CD4-positive, alpha-beta memory T cell (primary cell): ENCODE data around the gene GSAP. TPM values are rescaled to one million over a fixed set of nuclear protein-coding genes. Genes with fewer than 3 reads are reported as not detected.
A peak's percentile ranks its signal among the peaks of the same experiment; 100 is the strongest.

Source experiments
- CTCF ChIA-PET: fragments of 350-600 bp; sonication (Branson Sonifier 250); formaldehyde crosslinking; loops from one replicate; lab custom pipeline; 2021; ENCODE audit warnings: inconsistent platforms; ENCODE audit not compliant: partially characterized antibody; lab: Charles Lee
- POLR2A ChIA-PET: fragments of 350-600 bp; sonication (Branson Sonifier 250); formaldehyde crosslinking; loops from one replicate; lab custom pipeline; 2021; ENCODE audit not compliant: partially characterized antibody; lab: Charles Lee
- DNase-seq, 5 donors: peaks; one replicate each; pipeline versions ENCODE4 v3.0.0 to v3.0.0-alpha.2; 2020 to 2022; ENCODE audit warnings: mixed read lengths in 1 of 5
- H3K27ac ChIP-seq: one replicate; pipeline ENCODE4 v1.7.0; 2013; ENCODE audit warnings: low read depth, low read length
- H3K27me3 ChIP-seq: 2 replicates; pipeline ENCODE4 v1.7.0; 2013; ENCODE audit warnings: mild to moderate bottlenecking, low read length, moderate library complexity; ENCODE audit not compliant: insufficient read depth
- H3K36me3 ChIP-seq: 2 replicates; pipeline ENCODE4 v1.7.0; 2013; ENCODE audit warnings: mild to moderate bottlenecking, low read length, moderate library complexity; ENCODE audit not compliant: insufficient read depth
- H3K4me1 ChIP-seq: 2 replicates; pipeline ENCODE4 v1.7.0; 2013; ENCODE audit warnings: mild to moderate bottlenecking, low read length, moderate library complexity; ENCODE audit not compliant: insufficient read depth
- H3K4me3 ChIP-seq, 2 donors: one replicate each; pipeline ENCODE4 v1.7.0; 2013; ENCODE audit warnings: low read length in 2 of 2, mild to moderate bottlenecking in 1 of 2
- H3K9me3 ChIP-seq, 2 donors: one replicate each; pipeline ENCODE4 v1.7.0; 2013; ENCODE audit warnings: low read length in 2 of 2, control low read depth in 1 of 2; ENCODE audit not compliant: control insufficient read depth in 1 of 2
- H3K27ac Mint-ChIP-seq, 7 donors: one replicate each; pipeline ENCODE4 v1.8.0; 2020 to 2021; ENCODE audit warnings: mixed read lengths in 7 of 7, mild to moderate bottlenecking in 6 of 7, inconsistent platforms in 3 of 7, moderate library complexity in 3 of 7
- H3K27me3 Mint-ChIP-seq, 2 donors: one replicate each; pipeline ENCODE4 v1.8.0; 2020 to 2021; ENCODE audit warnings: mixed read lengths in 2 of 2
- H3K36me3 Mint-ChIP-seq, 2 donors: one replicate each; pipeline ENCODE4 v1.8.0; 2020 to 2021; ENCODE audit warnings: mixed read lengths in 2 of 2, inconsistent platforms in 1 of 2, mild to moderate bottlenecking in 1 of 2
- H3K4me1 Mint-ChIP-seq, 4 donors: one replicate each; pipeline ENCODE4 v1.8.0; 2020 to 2021; ENCODE audit warnings: mixed read lengths in 4 of 4, mild to moderate bottlenecking in 1 of 4
- H3K4me3 Mint-ChIP-seq, 8 donors: one replicate each; pipeline ENCODE4 v1.8.0; 2020 to 2021; ENCODE audit warnings: mixed read lengths in 8 of 8, mild to moderate bottlenecking in 7 of 8, moderate library complexity in 6 of 8, inconsistent platforms in 3 of 8
- H3K9me3 Mint-ChIP-seq, 8 donors: one replicate each; pipeline ENCODE4 v1.8.0; 2020 to 2021; ENCODE audit warnings: mixed read lengths in 8 of 8, mild to moderate bottlenecking in 5 of 8, inconsistent platforms in 3 of 8, moderate library complexity in 1 of 8
- intact Hi-C: fragments of 100-400 bp; cut with micrococcal nuclease; formaldehyde crosslinking; loops from one replicate; pipeline ENCODE4 v1.15.1; 2023
- polyA plus RNA-seq, 2 donors: library from polyadenylated mRNA; unstranded; fragments of 300-500 nt; fragmentation: Illumina TruSeq; gene quantifications; one replicate each; pipeline ENCODE4 v1.2.3, GENCODE V29; 2021
- total RNA-seq, 2 experiments: library from RNA; stranded (reverse); gene quantifications; one replicate each; pipeline ENCODE4 v1.2.3, GENCODE V29; 2021

The GSAP gene
- total and polyA plus RNA-seq, 4 experiments from 2014 or later = 9.4 to 22.0 (median 16.5) TPM

- intact Hi-C loops = no loop called here
- ChIA-PET CTCF (no interaction called here), POLR2A (no interaction called here)
- Mint-ChIP-seq H3K27ac (no peak overlapping the region), H3K4me3 (no peak overlapping the region), H3K4me1 (peaks cover 3 to 9% (median 5%) of the 10 kb centered on the region in 4 donors), H3K9me3 (no peaks in the 10 kb centered on the region), H3K27me3 (peaks cover 0 to 4% of the 10 kb centered on the region in 2 donors), H3K36me3 (no peaks in the 10 kb centered on the region)
- H3K4me3 ChIP-seq = no peak overlapping the region
- no peaks in the 10 kb centered on the region for H3K27me3 ChIP-seq
- H3K9me3 ChIP-seq = no peaks in the 10 kb centered on the region
- no peak overlapping the region for H3K27ac ChIP-seq
- H3K36me3 ChIP-seq = no peaks in the 10 kb centered on the region
- no peaks in the 10 kb centered on the region for H3K4me1 ChIP-seq
- no peak for DNase-seq
These were observed 34.5 kb upstream of the GSAP start for GRCh38 chr7:77450613-77451012.

GRCh38 chr7:77450054-77450453 lies 33.9 kb upstream of the GSAP start:
- Mint-ChIP-seq H3K4me1 (peaks cover 3 to 9% (median 5%) of the 10 kb centered on the region in 4 donors), H3K36me3 (no peaks in the 10 kb centered on the region), H3K27me3 (peaks cover 0 to 4% of the 10 kb centered on the region in 2 donors), H3K27ac (no peak overlapping the region), H3K9me3 (no peaks in the 10 kb centered on the region), H3K4me3 (no peak overlapping the region)
- intact Hi-C loops = no loop called here
- CTCF ChIA-PET = no interaction called here
- Histone ChIP-seq H3K4me1 (no peaks in the 10 kb centered on the region), H3K4me3 (no peak overlapping the region), H3K36me3 (no peaks in the 10 kb centered on the region), H3K27me3 (no peaks in the 10 kb centered on the region), H3K9me3 (no peaks in the 10 kb centered on the region), H3K27ac (no peak overlapping the region)
- DNase-seq = no peak
- POLR2A ChIA-PET = no interaction called here

DNA sequence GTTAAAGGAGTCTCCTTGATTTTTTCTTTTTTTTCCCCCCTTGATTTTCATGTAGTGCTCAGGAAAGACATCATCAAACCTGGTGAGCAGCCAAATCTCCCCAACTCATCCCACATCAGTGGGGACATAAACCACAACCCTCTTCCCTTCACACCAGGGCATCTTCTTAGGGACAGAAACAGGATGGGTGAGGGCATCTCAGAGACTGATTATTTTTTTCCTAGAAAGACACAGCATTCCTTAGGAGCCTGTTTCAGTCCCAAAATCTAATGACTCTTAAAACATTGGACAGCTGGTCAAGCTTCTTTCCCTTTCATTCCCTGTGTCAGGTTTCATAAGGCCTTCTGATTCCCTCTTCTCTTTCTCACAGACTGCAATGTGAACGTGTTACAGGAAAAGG lies 31.5 kb upstream of the GSAP start:
- Histone ChIP-seq H3K4me3 (no peak overlapping the region), H3K36me3 (no peaks in the 10 kb centered on the region), H3K27me3 (no peaks in the 10 kb centered on the region), H3K9me3 (no peaks in the 10 kb centered on the region), H3K4me1 (no peaks in the 10 kb centered on the region), H3K27ac (no peak overlapping the region)
- no peak for DNase-seq
- peak overlapping the region in 1 of 7 donors; percentile 59 for H3K27ac Mint-ChIP-seq
- peaks cover 0 to 4% of the 10 kb centered on the region in 2 donors for H3K27me3 Mint-ChIP-seq
- ChIA-PET POLR2A (no interaction called here), CTCF (no interaction called here)
- H3K9me3 Mint-ChIP-seq = no peaks in the 10 kb centered on the region
- H3K4me1 Mint-ChIP-seq = peaks cover 3 to 9% (median 5%) of the 10 kb centered on the region in 4 donors
- H3K36me3 Mint-ChIP-seq = no peaks in the 10 kb centered on the region
- intact Hi-C loops = no loop called here
- no peak overlapping the region for H3K4me3 Mint-ChIP-seq

- H3K9me3 Mint-ChIP-seq = no peaks in the 10 kb centered on the region
- H3K27me3 Mint-ChIP-seq = peaks cover 0 to 4% of the 10 kb centered on the region in 2 donors
- intact Hi-C loops = no loop called here
- peaks cover 3 to 9% (median 5%) of the 10 kb centered on the region in 4 donors for H3K4me1 Mint-ChIP-seq
- POLR2A ChIA-PET = no interaction called here
- no peak overlapping the region for H3K4me3 Mint-ChIP-seq
- no peak overlapping the region for H3K27ac ChIP-seq
- DNase-seq = no peak
- no peaks in the 10 kb centered on the region for H3K36me3 ChIP-seq
- no peak overlapping the region for H3K27ac Mint-ChIP-seq
- no peaks in the 10 kb centered on the region for H3K4me1 ChIP-seq
- H3K36me3 Mint-ChIP-seq = no peaks in the 10 kb centered on the region
- no peaks in the 10 kb centered on the region for H3K9me3 ChIP-seq
- H3K27me3 ChIP-seq = peaks cover 3% of the 10 kb centered on the region
- H3K4me3 ChIP-seq = no peak overlapping the region
- CTCF ChIA-PET = no interaction called here
These were observed 28.0 kb upstream of the GSAP start for GRCh38 chr7:77444123-77444522.

- H3K9me3 Mint-ChIP-seq = no peaks in the 10 kb centered on the region
- CTCF ChIA-PET = interaction anchor here (1.0 kb wide), 1 partner anchor 10 kb away, joined by 3 read pairs; no protein-coding TSS in a partner anchor
These were observed 26.9 kb upstream of the GSAP start for GRCh38 chr7:77443042-77443441.

DNA sequence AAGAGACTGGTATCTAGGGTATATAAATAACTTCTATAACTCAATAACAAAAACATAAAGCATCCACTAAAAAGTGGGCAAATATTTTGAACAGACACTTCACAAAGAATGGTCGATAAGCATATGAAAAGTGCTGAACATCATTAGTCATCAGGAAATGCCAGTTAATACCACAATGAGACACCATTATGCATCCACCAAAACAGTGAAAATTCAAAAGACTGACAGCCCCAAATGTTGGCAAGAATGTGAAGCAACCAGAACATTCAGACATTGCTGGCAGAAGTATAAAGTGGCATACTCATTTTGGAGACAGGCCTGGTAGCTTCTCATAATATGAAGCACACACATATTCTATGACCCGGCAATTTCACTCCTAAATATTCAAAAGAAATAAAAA lies 26.5 kb upstream of the GSAP start:
- DNase-seq = no peak
- Mint-ChIP-seq H3K4me1 (peaks cover 3 to 7% (median 3%) of the 10 kb centered on the region in 4 donors), H3K9me3 (no peaks in the 10 kb centered on the region), H3K27me3 (peaks cover 0 to 2% of the 10 kb centered on the region in 2 donors), H3K27ac (no peak overlapping the region), H3K4me3 (no peak overlapping the region), H3K36me3 (no peaks in the 10 kb centered on the region)
- Histone ChIP-seq H3K27me3 (peaks cover 3% of the 10 kb centered on the region), H3K9me3 (no peaks in the 10 kb centered on the region), H3K4me3 (no peak overlapping the region), H3K27ac (no peak overlapping the region), H3K36me3 (no peaks in the 10 kb centered on the region), H3K4me1 (no peaks in the 10 kb centered on the region)
- ChIA-PET POLR2A (no interaction called here), CTCF (interaction anchor here (1.0 kb wide), 1 partner anchor 10 kb away, joined by 3 read pairs; no protein-coding TSS in a partner anchor)
- intact Hi-C loops = no loop called here

More at GRCh38 chr7:77443042-77443441, 26.9 kb upstream of the GSAP start:
- Histone ChIP-seq H3K36me3 (no peaks in the 10 kb centered on the region), H3K9me3 (no peaks in the 10 kb centered on the region), H3K4me1 (no peaks in the 10 kb centered on the region), H3K27me3 (peaks cover 3% of the 10 kb centered on the region), H3K27ac (no peak overlapping the region), H3K4me3 (no peak overlapping the region)
- Mint-ChIP-seq H3K4me1 (peaks cover 3 to 9% (median 5%) of the 10 kb centered on the region in 4 donors), H3K27ac (no peak overlapping the region), H3K27me3 (peaks cover 0 to 2% of the 10 kb centered on the region in 2 donors), H3K4me3 (no peak overlapping the region), H3K36me3 (no peaks in the 10 kb centered on the region)
- no peak for DNase-seq
- intact Hi-C loops = no loop called here
- POLR2A ChIA-PET = no interaction called here

DNA sequence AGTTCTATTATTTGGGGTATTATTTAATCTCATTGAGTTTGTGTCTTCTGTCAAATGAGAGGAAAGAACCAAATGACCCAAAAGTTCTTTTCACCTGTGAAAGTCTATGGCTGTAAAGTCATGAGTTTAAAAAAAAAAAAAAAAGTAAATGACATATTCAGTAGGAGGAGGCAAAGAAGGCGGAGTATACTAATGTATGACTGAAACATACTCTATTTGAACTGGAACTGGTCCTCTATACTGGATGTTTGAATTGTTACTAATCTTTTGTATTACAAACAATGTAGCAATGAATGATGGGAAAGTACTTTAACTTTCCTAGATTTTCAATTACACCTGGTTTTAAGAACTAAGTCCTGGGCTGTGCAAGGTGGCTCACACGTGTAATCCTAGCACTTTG lies 24.9 kb upstream of the GSAP start:
- CTCF ChIA-PET = no interaction called here
- no peaks in the 10 kb centered on the region for H3K4me1 ChIP-seq
- no peak for DNase-seq
- POLR2A ChIA-PET = no interaction called here
- H3K27me3 ChIP-seq = peaks cover 3% of the 10 kb centered on the region
- no peak overlapping the region for H3K4me3 Mint-ChIP-seq
- H3K9me3 ChIP-seq = no peaks in the 10 kb centered on the region
- peaks cover 0 to 1% (median 0%) of the 10 kb centered on the region in 4 donors for H3K4me1 Mint-ChIP-seq
- no peaks in the 10 kb centered on the region for H3K36me3 Mint-ChIP-seq
- H3K9me3 Mint-ChIP-seq = no peaks in the 10 kb centered on the region
- H3K27me3 Mint-ChIP-seq = peaks cover 0 to 2% of the 10 kb centered on the region in 2 donors
- H3K4me3 ChIP-seq = no peak overlapping the region
- no peak overlapping the region for H3K27ac ChIP-seq
- H3K36me3 ChIP-seq = no peaks in the 10 kb centered on the region
- intact Hi-C loops = no loop called here
- H3K27ac Mint-ChIP-seq = no peak overlapping the region
